Activated CD4-positive, CD25-positive, alpha-beta regulatory T cell treated with anti-CD3 and anti-CD28 coated beads, Interleukin-2, amount 50 U/mL, for 24 hours (primary cell): ENCODE data around the gene DLGAP1.
"Not testable (repeated sequence)": the region's sequence is repeated elsewhere in the genome, so short reads cannot be mapped to it uniquely, and the experiment has no call there.

Experiments used
- ATAC-seq, 2 donors: fragments of 150-1000 bp; cut with Tn5 transposase; one replicate each; pipeline ENCODE4 v1.10.0; 2021; ENCODE audit warnings: mild to moderate bottlenecking in 1 of 2, moderate library complexity in 1 of 2

DLGAP1 gene

DNA sequence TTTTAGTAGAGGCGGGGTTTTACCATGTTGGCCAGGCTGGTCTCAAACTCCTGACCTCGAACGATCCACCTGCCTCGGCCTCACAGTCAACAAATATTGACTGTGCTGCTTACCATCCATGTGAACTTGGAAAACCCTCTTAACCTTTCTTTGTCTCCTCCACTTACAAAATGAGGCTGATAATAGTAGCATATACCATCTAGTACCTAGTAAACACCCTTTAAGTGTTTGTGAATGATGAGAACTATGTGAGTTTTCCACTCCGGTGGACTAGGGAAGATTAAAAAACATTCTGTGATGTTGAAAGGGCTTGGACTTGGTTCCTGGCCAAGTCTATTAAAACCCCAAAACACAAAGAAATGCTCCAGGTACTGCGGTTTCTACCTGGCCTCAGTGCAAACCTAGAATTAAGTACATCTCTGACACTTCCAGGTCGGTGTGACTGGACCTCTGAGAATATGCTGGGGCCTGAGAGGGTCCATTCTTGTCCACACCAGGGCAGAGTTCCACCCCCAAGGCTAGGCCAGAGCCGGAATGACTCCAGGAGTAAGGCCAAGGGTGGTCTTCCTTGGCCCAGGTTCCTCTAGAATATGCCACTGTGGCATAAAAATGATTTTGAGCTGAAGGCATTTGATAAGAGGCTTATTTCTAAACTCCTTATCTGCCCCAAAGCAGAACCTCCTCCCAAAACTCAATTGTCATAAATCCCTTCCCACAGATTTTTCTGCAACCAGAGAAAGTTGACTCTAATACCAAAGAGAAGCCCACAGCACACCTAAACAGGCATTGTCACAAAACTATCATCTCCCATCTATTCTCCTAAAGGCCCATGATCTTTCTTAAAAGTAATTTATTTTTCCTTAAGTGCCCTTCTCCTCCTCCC is 787.6 kb downstream of the DLGAP1 start:
- ATAC-seq, result no peak

DNA sequence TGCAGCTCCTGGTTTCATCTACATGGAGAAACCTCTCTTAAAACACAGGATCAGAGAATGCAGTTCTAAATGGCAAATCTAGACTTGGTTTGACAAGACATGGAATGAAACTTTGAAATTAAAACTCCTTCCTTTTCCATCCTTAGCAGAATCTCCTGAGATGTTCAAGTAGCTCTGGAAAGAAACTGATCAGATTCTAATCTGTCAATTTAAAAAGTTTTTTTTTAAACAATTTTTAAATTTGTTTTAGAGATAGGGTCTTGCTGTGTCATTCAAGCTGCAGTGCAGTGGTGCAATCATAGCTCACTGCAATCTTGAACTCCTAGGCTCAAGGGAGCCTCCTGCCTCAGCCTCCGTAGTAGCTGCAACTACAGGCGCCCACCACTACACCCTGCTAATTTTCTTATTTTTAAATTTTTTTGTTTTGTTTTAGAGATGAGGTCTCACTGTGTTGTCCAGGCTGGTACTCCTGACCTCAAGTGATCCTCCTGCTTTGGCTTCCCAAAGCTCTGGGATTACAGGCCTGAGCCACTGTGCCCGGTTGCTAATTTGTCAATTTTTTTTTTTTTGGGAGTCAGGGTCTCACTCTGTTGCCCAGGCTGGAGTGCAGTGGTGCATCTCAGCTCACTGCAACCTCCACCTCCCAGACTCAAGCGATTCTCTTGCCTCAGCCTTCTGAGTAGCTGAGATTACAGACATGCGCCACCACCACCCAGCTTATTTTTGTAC is 788.4 kb downstream of the DLGAP1 start:
- ATAC-seq, result no peak

DNA sequence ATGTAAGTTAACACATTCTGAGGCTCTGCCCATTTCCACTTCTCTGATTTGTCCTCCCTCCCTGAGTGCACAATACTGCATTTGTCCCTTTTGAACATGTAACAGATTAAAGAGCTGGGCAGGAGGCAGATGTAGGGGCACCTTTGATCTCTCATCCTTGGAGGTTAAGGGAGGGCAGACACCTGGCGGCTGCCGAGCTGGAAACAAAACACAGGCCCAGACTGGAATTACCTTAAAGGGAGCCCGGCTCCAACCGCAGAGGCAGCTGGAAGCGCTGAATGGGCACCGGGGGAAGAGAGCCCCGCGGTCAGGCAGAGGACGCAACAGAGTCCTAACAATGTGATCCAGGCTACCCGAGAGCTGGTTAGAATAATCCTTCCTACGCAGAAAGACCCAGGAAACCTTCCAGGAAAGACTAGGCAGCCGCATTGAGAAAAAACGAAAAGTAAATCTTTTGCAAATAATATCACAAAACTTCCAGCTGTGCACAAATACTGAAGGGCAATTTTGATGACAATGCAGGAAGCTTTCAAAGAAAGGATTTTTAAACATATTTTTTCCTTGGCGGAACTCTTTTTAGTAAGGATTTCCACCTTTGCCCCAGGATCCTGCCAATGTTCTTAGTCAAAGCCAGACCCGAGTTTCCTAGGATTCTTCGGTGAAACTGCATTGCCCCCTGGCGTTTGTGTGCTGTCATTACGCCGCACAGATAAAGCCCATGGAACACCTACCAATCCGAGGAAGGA is 789.2 kb downstream of the DLGAP1 start:
- peak in 1 of 2 donors; percentile 56 for ATAC-seq

DNA sequence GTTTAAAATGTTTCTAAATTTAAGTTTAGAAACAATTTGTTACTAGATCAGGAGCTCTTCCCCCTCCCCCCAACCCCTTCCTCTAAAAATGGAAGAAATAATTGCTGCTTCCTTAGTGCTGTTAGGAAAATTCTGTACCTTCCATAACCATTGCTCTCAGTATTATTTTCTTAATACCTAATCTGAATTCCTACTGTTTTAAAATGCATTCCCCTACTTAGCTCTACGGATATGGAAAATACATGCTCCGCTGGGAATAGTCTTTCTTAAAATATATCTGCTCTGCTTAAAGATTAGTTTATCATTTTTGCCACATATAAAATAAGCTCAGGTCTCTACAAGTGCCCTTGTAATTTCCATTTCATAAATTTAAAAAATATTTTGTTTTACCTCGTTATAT is 789.9 kb downstream of the DLGAP1 start:
- ATAC-seq, result no peak

DNA sequence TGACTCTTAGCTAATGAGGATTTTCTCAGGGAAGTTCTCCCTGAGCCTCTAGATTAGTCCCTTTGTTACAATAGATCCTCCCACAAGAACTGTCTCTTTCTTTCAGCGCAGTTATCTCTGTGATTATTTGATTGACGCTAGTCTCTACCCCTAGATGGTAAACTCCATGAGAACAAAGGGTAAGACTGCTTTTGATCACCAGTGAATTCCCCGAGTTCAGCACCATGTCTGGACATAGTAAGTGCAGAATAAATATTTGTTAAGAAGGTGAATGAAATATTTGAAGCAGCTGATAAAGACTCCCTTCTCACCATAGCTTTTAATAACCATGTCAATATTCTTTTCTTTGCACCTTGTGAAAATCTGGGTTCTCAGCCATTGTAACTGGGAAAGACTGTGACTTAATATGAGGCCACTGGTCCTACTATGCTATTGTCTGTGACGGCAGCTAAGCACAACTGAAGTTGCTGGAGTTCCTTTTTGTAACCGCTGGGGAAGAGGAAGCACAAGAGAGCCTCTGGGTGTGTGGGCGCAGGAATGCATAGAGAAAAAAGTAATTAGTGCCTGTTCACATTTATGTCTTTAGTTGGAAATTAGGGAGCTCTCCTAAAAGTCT is 790.4 kb downstream of the DLGAP1 start:
- no peak for ATAC-seq

DNA sequence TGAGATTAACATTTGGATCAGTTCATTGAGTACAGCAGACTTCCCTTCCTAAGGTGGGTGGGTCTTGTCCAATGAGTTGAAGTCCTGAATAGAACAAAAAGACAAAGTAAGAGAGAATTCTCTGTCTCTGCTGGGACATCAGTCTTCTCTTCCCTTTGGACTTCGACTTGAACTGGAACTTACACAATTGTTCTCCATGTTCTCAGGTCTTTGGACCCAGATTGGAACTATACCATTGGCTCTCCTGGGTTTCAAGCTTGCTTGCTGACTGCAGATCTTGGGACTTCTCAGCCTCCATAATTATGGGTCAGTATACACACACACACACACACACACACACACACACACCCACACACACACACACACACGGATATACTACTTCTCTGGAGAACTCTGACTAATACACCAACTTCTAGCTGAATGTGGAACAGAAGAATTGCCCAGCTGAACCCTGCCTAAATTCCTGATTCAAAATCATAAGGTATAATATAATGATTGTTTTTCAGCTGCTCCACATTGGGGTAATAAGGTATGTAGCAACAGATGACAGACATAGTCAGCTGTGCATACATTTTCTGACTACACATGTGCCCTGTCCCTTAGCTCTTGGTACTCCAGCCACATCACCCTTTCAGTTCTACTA is 791.1 kb downstream of the DLGAP1 start:
- no peak for ATAC-seq

DNA sequence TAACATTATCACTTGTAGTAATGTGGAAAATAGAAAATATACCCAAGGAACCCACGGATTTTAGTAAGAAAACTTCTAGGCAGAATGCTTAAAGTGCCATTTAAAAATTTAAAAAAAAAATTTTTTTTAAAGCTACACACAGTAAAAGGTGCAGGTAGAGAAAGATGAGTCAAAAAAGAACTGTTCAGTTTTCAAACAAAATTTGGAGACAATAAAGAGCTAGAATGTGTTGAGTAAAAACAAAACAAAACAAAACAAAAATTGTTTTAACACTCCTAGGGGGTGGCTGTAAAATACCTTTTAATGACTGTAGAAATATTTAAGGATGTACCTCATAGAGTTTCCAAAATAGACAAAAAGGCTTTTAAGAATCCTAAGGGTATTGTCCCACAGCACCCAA is 793.1 kb downstream of the DLGAP1 start:
- ATAC-seq, result no peak

DNA sequence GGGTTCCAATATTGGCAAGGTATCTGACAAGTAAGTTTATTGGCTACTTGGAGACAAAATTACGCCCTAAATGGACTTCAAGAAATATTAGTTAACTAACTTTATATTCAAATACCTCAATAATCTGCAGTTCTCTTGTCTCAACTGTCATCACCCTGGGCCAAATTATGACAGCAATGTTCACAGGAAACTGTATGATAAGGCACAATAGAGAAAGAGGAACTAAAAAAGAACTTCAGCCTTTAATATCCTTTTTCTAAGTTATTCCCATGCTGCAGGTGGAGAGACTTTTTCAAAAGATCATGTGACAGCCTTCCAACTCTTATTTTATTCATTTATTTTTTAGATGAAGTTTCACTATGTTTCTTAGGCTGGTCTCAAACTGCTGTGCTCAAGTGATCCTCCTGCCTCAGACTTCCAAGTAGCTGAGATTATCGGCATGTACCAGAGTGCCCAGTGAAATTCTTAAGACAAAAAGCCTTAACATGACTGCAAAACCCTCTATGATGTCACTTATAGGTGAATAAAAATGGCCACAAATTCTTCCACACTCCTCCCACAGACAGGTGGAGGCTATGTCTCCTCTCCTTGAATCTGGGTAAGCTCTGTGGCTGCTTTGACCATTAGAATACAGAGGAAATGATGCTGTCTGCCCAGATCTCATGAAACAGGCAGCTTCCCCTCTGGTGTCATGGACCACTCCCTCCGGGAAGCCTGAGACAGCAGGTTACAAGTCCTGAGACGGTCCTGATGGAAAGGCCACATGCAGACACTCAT is 794.2 kb downstream of the DLGAP1 start:
- no peak for ATAC-seq

DNA sequence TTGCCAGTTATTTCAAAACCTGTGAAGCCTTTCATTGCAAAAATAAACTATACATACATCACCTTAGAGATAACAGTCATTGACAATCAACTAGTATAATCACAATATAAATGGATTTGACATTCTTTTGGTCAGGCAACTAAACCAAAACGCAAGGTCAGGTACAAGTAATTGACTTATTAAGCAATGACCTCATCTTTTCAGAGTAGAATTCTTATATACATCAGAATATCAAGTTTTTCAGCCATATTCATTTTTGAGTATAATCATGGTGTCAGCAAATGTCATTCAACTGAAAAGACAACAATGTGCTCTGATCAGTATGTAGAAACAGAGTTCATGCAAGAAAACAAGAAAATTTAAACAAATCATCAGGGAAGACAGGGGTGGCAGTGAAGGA is 796.6 kb downstream of the DLGAP1 start:
- ATAC-seq, result no peak

DNA sequence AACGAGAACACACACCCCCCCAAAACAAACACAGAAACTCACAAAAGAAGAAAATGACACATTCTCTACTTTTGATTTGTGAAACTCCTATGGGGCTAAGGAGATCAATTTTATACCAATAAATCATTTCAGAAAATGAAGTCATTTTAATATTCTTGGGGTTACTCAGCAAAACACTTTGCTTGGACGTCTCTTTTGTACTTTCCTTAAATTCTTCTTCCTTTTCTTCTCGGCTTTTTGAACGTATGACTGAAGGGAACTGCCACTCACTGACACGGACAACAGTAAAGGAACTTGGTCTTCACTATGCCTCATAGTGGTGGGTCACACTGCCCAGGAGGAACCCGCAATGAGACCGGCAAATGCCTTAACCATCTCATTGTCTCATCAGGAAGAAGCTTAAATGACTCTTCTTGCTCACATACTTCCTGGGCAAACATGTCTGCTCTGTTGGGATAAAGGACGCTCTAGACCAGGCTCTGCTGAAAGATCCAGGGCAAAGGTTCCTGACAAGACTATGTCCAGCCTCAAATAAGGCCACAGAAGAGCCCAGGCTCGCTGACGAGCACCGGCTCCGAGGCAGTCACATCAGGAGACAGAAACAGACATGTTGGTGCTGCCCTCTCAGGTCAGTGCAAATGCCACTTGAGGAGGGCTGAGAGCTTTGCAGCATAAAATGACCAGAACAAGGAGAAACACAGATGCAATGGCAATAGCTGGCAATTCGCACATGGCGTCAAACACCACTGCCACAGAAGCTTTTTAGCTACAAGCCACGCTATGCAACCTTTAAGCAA is 799.7 kb downstream of the DLGAP1 start:
- no peak for ATAC-seq

DNA sequence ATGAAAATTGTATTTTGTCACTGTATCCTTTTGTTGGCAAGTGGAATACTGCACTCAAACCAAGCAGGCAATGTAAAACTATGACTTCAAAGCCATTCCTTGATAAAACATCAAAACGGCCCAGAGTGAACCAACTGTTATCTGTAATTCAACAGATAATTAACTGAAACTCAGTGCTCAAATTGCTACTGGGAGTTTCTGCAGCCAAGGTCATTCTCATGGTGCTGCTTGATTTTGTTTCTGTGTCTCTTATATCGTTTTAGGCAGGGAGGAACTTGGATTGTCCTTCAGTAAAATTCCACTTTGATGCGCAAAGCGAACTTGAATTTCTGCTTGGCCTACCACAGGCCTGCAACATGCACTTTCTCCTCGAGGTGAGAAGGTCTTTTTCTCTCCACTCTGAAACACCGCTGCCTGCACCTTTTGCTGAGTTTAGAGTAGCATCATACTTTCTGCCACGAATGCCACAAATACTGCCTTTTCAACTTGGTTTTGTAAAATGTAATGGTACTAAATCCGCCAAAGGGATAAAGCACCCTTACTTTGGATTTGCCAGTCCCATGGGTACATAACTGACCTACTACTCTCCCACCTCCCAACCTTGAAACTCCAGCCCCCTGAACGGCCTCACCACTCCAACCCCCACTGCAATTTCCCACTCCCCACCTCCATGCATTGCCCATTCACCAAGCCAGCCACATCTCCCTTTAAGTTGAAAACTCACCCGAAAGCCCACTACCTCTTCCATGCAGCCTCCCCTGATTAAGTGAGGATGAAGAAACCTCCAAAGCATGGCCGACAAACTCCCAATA is 800.5 kb downstream of the DLGAP1 start:
- ATAC-seq, result no peak

DNA sequence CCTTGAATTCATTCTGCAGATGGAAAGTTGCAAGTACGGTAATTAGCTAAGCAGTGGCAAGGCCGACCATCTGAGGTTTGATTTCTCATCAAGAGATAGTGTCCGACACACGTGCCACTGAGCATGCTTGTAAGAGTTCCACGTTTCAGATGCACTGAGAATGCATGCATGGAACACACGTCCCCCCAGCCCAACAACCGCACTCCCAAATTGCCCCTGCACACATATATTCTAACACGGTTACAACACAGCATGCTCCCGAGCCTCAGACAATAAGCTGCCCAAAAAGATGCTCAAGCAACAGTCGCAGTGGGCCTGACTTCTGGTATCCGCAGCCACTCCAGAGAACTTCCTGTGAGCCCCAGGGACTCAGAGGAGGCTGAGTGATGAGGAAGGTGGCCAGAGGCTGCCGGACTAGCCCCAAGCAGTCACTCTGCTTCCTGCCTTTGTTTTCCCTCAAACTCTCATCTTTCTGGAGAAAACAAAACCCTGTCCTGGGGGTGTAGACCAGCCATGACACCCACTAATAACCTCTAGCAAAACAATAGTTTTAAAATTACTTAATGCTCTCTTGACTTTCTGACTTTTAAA is 801.2 kb downstream of the DLGAP1 start:
- no peak for ATAC-seq

DNA sequence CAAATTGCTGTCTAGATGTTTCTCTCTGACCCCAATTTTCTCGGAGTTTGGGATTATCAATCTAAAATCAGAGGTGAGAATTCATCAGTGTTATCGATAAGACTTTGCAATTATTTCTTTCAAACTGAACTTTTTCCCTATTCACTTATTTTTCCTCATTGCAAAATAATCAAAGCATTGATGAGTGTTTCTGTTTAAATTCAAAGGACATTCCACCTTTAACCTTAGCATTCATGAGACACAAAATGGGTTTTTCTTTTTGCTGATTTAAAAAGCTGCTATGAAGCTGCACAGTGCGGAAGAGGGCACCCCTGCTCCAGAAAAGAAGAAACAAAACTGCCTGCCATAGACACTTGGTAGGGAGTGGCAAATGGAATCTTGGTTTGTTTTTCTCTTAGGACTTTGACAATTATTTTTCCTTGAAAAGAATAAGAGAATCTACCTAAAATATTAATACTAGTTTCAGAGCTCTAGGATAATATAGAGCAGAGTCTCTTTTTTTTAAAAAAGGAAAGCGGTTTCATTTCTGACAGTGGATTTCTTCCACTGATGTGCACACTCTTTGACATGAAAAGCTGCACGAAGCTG is 801.8 kb downstream of the DLGAP1 start:
- ATAC-seq, result no peak

DNA sequence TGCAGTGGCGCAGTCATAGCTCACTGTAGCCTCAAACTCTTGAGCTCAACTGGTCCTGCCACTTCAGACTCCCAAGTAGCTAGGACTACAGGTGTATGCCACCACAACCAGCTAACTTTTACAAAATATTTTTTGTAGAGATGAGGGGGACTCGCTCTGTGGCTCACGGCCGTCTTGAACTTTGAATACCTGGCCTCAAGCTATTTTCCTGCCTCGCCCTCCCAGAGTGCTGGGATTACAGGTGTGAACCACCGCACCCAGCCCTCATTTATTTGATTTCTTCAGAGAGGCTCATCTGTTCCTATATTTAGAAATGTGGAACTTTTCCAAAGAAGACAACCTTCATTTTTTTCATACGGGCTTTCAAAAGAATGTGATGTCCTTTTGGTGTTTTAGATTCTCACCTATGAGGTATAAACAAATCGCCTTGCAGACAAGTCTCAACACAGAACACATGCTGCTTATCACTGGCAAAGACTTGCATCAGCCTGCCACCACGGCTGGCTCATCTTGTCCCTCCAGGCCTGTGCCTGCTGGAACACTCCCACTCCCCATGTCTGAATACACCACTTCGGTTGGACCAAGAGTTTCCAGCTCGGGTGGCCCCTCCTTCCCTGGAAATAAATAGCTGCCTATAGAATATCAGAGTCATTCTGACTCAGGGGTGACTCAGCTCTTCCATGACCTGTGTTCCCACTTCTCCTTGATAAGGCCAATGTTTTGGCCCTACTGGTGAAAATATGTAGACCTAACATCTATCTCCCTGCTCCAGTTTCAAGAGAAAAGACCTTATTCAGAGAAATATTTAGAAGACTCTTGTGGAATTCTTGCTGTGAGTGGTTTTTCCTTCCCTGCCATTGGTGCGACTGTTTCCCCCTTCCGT is 802.5 kb downstream of the DLGAP1 start:
- ATAC-seq, result peak; percentile 80 to 91

DNA sequence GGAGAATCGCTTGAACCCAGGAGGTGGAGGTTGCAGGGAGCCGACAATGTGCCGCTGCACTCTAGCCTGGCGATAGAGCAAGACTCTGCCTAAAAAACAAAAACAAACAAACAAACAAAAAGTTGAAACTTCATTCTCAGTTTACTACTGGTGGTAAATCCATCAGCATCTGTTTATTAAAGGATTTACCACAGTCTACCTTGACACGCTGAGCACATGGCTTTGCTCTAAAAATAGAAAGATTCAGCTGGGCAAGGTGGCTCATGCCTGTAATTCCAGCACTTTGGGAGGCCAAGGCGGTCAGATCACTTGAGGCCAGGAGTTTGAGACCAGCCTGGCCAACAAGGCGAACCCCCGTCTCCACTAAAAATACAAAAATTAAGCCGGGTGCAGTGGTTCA is 803.8 kb downstream of the DLGAP1 start:
- ATAC-seq, result no peak

DNA sequence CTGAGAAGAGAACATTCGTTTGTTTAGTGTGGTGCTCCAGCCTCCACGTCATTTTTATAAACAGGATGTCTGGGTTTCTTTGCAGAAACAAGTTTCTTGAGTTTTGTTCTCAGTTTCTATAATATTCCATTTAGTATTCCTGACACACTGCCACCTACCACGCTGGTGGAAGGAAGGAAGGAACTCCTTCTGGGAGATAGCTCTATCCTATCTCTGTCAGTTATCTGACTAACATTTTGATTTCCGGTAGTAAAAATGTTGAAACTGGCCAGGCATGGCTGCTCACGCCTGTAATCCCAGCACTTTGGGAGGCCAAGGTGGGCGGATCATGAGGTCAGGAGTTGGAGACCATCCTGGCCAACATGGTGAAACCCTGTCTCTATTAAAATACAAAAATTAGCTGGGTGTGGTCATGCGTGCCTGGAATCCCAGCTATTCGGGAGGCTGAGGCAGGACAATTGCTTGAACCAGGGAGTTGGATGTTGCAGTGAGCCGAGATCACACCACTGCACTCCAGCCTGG is 804.5 kb downstream of the DLGAP1 start:
- not testable (repeated sequence) for ATAC-seq

DNA sequence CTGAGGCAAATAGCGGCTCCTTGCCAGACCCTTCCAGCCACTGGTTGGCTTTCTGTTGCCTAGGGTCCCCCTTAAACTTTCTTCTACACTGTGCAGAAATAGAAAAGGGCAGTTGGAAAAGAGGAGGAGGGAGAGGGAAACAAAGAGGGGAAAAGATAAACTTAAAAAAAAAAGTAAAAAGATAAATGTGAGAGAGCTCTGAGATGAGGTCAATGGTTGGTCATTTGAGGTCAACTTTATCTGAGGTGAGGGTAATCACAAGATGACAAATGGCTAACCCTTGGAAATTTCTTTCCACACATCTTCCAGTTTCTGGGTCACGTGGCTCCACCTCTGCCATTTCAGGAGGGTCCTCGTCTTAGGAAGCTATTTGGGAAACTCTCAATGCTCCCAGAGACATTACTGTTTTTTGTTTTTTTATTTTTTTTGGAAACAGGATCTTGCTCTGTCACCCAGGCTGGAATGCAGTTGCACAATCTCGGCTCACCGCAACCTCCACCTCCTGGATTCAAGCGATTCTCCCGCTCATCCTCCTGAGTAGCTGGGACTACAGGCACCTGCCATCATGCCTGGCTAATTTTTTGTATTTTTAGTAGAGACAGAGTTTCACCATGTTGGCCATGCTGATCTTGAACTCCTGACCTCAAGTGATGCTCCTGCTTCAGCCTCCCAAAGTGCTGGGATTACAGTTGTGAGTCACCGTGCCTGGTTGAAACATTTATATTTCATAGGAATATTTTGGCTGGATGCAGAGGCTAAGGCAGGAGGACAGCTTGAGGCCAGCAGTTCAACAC is 805.3 kb downstream of the DLGAP1 start:
- ATAC-seq, result no peak
